Measurements from ENCODE around the gene GOLGA1.

The GOLGA1 gene

DNA sequence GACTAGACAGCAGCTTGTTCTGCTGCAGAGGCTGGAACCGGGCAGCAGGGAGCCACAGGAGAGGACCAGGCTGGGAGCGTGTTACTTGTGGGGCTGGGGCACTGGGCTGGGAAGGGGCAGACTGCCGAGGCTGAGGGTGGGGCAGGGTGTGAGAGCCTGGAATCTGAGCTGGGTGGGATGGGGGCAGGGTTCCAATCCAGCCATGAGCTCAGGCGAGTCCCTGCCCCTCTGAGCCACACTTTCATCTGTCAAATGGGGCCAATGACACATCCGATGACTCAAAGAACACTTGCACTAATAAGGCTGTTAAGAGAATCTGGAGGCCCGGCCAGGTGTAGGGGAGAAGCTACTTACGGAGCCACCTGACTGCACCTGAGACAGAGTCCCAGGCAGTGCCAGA is 106.3 kb downstream of the GOLGA1 start:
- DNase-seq (ENCODE audit: low read depth) = no peak

DNA sequence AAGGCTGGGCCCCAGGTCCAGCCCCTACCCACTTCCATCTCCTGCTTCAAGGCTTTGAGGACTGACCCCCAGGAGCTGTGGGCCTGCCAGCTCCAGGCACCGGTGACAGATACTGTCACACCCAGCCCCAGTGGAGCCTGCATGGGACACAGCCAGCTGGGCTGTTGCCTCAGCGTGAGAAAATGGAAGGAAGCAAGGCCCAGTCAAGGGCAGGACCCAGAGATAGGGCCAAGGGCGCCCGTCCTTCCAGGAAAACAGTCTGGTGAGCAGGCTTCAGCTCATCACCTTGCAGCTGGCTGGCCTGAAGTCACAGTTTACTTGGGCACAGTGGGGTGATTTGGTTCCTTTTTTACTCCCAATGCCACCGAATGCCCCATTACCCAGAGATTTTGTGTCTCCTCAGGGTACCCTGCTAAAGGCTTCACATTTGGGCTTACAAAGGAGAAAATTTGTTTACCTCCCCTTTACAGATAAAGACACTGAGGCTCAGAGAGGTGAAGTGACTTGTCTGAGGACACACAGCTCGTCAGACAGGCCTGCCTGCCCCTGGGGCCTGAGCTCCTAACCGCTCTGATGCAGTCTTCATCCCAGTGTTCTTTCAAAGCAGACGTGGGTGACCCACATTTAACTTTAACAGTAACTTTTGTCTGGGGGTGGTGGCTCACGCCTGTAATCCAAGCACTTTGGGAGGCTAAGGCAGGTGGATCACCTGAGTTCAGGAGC is 109.1 kb downstream of the GOLGA1 start:
- no peak for DNase-seq (ENCODE audit: low read depth)

DNA sequence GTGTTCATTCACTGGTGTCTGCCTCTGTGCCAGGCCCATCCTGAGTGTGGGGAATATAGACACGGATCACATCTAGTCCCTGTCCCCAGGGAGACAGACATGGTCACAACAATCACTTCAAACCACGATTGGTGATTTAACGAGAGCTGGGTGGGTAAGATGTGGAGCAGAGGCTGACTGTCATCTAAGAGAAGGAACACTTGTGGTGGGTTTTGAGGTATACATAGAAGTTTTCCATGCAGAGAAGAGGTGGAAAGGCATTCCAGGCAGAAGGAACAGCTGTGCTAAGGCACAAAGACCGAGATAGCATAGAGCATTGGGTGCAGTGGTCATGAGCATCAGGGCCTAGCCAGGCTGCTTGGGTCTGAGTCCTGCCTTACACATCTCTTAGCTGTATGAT is 110.3 kb downstream of the GOLGA1 start:
- DNase-seq (ENCODE audit: low read depth) = no peak

DNA sequence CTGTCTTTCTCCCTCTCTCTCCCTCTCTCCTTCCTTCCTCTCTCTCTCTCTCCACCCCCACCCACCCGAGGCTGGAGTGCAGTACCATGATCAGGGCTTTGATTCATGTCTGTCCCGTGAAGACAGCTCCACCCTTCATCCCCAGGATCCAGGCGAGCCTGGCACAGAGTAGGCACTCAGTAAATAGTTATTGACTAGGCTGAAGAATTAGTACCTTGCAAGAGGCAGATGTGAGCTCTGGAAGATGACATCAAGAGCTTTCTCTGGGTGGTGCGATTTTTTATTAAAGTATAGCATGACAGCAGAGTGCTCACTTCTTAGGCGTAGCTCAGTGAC is 111.6 kb downstream of the GOLGA1 start:
- no peak for DNase-seq (ENCODE audit: low read depth)

DNA sequence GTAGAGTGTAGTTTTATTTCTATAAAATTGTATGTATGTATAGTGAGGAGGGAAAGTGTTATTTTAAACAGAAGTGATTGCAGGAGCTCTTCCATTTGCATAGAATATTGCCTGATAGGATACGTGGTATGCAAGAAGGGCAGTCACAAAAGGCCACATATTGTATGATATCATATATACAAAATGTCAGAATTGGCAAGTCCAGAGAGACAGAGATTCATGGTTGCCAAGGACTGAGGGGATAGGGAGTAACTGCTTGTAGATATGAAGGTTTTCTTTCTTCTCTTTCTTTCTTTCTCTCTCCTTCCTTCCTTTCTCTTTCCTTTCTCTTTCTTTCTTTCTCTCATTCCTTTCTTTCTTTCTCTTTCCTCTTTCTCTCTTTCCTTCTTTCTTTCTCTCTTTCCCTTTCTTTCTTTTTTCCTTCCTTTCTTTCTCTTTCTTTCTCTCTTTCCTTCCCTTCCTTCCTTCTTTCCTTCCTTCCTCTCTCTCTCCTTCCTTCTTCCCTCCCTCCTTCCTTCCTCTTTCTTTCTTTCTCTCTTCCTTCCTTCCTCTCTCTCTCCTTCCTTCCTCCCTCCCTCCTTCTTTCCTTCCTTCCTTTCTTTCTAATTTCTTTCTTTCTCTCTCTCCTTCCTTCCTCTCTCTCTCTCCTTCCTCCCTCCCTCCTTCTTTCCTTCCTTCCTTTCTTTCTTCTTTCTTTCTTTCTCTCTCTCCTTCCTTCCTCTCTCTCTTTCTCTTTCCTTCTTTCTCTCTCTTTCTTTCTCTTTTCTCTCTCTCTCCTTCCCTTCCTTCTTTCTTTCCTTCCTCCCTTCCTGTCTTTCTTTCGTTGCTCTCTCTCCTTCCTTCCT is 112.2 kb downstream of the GOLGA1 start:
- no peak for DNase-seq (ENCODE audit: low read depth)
